Activated CD8-positive, alpha-beta memory T cell treated with anti-CD3 and anti-CD28 coated beads, Interleukin-2, amount 50 U/mL, for 48 hours (primary cell): Measurements from ENCODE around the gene FURIN.
"Not testable (repeated sequence)": the region's sequence is repeated elsewhere in the genome, so short reads cannot be mapped to it uniquely, and the experiment has no call there.

Experiments
- DNase-seq: peaks from one replicate; pipeline ENCODE4 v3.0.0-alpha.2; 2020

Gene FURIN

DNA sequence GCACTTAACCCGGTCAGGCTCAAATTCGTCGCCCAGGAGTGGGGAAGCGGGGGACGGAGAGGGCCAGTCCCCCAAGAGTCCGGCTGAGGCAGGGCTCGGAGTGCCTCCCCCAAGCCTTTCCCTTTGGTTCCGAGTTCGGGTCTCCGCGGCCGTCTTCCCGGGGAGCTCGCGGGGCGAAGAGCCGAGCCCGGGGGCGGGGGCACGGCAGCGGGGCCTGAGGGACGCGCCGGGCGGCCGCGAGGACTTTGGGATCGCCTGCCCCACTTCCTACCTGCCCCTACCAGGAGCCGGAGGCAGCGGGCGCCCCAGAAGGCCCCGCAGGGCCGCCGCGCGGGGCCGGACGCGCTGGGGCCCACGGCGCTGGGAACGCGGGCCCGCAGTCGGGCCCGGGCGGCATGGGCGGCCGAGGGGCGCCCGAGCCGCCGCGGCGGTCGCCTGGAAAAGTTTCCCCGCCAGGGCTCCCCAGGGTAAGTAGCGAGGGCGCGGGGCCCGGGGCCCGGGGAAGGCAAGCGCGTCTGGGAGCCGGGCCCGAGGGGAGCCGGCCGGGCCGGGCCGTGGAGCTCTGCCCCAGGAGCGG lies 2.8 kb downstream of the FURIN start:
- DNase-seq: no peak

DNA sequence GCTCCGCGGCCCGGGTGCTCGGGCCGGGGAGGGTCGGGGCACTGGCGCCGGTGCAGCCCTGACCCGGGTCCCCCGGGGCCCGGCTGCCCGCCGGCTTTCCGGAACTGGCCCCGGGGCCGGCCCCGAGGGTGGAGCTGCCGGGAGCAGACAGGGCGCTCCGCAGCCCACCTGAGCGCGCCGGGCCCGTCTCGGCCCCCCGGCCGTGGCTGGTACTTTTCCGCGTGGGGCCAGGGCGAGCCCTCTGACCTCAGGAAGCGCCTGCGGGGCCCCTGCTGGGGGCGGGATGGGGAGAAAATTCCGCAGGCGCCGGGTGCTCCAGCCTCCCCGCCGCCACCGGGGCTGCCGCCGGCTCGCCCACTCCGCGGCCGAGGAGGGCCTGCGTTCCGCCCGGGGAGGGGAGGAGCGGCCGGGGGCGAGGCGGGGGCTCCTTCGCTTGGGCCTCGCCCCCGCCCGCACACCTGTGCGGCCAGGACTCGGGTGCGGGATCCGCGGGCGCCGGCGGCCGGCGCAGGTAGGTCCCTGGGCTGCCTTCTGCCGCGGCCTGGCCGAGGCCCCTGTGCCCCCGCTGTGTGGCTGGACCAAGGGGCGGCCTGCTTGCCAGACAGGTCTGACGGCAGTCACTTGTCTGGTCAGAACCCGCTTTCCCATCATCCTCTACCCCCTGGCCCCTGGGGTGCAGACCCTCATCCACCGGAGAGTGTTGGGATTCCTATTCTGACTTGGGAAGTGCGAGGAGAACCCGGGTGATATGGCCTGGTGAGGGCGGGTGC lies 3.5 kb downstream of the FURIN start:
- no peak for DNase-seq

DNA sequence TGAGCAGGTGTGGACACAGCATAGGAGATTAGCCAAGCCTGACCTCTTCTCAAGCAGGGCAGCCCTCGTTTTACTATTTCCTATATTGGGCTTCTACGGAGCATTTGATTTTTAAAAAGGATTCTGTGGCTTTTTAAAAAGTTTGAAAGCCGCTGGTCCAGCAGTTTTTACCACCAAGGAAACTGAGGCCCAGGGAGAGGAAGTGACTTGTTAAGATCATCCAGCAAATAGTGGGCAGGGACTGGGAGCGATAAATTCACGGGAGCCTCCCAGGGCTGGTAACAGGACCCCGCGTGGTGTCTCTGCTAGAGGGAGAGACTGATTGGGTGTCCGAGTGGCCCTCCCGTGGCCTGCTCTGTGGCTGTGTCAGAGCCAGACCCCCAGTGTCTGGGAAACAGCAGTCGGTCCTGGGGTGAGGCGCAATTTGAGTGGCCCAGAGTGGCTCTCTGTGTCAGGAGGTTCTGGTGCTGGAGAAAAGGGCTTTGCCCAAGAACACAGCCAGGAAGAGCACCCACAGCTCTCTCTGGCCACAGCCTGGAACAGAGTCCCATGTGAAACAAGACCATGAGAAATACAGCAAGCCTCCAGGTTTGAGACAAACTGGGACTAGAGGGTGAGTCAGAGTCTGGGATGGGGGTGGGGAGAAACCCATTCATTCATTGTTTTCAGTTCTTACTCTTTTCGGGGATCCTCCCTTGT lies 4.2 kb downstream of the FURIN start:
- peak; percentile 85 for DNase-seq

DNA sequence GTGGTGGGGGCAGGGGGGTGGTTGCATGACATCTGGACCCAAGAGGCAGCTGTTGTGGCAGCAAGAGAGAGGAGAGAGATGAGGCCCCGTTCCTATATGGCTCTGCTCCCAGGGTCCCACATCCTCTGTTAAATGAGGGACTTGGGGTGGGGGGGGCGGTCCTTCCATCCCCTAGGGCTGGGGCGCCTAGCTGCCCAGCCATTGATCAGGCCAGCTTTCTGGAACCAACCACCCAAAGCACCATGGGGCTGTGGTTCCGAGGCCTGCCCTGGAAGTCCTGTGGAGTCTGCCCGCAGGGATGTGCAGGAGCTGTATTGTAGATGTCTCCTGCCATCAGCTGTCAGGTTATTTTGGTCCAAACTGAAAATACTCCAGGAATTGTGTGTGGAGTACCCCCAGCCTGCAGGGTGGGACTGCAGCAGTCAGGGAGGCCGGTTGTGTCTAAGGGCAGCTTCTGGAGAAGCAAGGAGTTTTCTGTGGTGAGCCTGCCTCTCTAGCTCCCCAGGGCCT lies 5.2 kb downstream of the FURIN start:
- DNase-seq: no peak

DNA sequence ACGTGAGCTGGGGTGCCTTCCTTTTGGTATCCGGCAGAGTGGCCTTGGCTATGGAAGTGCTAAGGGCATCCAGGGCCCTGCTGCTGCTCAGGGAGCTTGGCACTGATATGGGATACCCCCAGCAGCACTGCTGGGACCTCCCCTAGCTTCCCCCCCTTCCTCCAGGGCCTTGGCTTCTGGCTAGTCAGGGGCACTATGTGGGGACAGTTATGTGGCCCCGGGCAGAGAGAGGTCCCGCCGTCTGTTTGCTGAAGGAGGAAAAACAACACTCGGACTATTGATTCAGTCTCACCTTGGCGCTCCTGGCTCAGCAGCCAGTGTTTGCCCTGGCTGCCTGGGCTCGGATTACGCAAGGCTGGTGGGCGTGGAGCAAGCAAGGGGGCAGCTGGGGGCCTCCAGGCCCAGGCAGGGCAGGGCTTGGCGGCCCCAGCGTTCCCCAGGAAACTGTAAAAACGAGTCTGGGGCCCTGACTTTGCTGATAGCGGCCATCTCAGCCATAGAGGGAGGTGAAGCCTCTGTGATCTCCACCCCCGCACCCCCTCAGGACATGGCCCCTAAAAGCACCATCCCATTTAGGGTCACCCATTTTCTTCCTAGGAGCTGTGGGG lies 5.7 kb downstream of the FURIN start:
- DNase-seq: no peak

DNA sequence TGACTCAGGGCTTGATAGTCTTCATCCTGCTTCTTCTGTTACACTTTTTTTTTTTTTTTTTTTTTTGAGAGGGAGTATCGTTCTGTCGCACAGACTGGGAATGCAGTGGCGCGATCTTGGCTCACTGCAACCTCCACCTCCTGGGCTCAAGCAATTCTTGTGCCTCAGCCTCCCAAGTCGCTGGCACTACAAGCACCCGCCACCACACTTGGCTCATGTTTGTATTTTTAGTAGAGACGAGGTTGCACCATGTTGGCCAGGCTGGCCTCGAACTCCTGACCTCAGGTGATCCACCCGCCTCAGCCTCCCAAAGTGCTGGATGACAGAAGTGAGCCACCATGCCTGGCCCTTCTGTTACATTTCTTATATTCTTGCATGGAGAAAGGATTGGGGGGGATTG lies 6.6 kb downstream of the FURIN start:
- not testable (repeated sequence) for DNase-seq

DNA sequence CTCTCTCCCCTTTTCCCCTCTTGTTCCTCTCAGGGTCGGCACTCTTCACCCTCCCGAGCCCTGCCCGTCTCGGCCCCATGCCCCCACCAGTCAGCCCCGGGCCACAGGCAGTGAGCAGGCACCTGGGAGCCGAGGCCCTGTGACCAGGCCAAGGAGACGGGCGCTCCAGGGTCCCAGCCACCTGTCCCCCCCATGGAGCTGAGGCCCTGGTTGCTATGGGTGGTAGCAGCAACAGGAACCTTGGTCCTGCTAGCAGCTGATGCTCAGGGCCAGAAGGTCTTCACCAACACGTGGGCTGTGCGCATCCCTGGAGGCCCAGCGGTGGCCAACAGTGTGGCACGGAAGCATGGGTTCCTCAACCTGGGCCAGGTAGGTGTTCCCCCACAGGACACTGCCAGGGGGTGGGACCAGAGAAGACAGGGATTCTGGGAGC lies 7.2 kb downstream of the FURIN start:
- no peak for DNase-seq

DNA sequence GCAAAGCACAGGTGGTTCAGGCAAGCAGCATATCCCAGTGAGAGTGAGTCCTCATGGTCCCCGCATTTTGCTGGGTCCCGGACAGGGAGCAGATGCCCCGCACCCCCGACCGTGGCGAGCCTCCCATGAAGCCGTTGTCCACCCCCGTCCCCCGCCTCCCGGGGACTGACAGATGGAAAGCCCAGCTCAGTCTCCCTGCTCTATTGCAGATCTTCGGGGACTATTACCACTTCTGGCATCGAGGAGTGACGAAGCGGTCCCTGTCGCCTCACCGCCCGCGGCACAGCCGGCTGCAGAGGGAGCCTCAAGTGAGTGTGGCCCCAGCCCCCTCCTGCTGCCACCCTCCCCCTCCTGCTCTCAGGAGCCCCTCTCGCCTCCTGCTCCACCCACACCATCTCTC lies 7.7 kb downstream of the FURIN start:
- DNase-seq: no peak

DNA sequence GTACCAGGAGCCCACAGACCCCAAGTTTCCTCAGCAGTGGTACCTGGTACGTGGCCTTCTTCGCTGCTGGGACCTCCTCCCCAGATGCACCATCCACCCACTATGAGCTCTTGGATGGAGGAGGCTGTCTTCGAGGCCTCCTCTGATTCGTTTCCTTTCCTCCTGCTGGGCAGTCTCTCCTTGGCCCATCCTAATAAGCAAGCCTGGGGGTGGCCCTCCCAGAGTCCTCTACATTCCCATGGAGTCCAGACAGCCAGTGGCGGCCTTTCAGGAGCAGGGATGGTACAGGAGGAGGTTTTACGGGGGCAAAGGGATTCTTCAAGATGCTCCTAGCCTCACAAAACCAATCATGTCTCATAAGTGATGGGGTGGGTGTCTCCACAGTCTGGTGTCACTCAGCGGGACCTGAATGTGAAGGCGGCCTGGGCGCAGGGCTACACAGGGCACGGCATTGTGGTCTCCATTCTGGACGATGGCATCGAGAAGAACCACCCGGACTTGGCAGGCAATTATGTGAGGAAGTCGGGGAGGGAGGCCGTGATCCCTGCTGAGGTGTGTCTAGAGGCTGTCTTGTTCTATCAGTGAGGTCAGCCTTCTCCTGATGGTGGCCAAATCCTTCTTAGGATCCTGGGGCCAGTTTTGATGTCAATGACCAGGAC lies 8.3 kb downstream of the FURIN start:
- no peak for DNase-seq

DNA sequence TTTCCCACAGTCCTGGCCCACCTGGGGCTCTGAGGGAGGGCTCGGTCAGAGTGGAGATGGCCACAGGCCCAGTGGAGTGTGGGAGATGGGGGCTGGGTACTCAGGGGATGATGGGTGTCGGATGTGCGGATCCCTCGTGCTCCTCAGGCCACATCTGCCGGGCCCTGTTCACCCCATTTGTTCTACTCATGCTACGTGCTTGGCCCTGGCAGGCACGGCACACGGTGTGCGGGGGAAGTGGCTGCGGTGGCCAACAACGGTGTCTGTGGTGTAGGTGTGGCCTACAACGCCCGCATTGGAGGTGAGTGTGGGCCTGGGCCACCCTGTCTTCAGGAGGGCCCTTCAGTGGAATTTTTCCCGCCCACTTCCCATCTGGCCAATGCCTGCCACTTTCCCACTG lies 8.9 kb downstream of the FURIN start:
- DNase-seq: no peak

DNA sequence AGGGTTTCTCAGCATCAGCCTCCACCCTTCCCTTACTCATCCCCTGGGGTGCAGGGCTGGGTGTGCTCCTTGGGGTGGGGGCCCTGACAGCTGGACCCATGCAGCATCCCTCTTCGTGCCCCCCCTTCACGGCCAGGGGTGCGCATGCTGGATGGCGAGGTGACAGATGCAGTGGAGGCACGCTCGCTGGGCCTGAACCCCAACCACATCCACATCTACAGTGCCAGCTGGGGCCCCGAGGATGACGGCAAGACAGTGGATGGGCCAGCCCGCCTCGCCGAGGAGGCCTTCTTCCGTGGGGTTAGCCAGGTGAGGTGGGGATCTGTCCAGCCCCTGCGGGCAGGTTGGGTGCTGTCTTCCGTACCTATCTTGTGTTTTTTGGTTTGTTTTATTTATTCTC lies 9.6 kb downstream of the FURIN start:
- no peak for DNase-seq

DNA sequence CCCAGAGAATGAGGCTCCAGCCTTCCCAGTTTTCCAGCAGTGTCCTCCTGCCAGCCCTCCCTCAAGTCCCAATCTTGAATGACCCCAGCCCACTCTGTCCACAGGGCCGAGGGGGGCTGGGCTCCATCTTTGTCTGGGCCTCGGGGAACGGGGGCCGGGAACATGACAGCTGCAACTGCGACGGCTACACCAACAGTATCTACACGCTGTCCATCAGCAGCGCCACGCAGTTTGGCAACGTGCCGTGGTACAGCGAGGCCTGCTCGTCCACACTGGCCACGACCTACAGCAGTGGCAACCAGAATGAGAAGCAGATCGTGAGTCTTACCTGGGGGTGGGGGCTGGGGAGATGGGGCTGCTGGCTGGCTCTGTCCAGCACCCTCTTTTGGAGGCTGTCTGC lies 10.3 kb downstream of the FURIN start:
- DNase-seq: no peak

DNA sequence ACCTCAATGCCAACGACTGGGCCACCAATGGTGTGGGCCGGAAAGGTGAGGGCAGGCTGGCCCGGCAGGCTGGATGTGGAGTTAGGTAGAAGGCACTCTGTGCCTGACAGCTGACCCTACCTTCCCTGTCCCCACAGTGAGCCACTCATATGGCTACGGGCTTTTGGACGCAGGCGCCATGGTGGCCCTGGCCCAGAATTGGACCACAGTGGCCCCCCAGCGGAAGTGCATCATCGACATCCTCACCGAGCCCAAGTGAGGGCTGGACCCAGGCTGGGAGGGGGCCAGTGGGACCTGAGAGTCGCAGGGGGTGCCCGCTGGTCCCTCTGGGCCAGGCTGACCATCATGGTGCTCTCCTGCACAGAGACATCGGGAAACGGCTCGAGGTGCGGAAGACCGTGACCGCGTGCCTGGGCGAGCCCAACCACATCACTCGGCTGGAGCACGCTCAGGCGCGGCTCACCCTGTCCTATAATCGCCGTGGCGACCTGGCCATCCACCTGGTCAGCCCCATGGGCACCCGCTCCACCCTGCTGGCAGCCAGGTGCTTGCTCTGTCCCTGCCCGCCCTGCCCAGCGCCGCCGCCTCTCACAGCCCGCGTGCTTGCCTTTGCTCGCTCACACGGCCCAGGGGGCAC lies 11.5 kb downstream of the FURIN start:
- DNase-seq: no peak

DNA sequence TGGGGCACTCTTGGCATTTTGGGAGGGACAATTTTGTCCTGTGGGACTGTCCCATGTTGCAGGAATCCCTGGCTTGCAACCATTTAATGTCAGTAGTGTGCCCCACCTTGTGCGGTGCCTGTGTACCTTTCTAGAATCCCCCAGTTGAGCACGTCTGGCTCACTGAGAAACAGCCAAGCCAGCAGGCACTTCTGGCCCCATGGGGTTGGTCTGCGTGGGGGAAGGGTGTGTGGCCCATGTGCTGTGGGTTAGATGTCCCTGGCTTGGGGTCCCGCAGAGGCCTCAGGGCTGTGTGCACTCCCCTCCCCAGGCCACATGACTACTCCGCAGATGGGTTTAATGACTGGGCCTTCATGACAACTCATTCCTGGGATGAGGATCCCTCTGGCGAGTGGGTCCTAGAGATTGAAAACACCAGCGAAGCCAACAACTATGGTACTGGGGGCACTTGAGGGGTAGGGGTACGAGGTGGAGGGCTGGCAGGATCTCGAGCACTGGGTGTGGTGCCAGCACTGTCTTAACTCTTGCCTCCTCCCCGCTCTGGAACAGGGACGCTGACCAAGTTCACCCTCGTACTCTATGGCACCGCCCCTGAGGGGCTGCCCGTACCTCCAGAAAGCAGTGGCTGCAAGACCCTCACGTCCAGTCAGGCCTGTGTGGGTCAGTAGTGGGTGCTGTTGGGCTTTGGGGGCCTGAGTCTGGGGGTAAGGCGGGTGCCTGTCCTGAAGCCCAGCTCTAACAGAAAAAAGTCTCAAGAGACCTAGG lies 12.2 kb downstream of the FURIN start:
- DNase-seq: no peak

DNA sequence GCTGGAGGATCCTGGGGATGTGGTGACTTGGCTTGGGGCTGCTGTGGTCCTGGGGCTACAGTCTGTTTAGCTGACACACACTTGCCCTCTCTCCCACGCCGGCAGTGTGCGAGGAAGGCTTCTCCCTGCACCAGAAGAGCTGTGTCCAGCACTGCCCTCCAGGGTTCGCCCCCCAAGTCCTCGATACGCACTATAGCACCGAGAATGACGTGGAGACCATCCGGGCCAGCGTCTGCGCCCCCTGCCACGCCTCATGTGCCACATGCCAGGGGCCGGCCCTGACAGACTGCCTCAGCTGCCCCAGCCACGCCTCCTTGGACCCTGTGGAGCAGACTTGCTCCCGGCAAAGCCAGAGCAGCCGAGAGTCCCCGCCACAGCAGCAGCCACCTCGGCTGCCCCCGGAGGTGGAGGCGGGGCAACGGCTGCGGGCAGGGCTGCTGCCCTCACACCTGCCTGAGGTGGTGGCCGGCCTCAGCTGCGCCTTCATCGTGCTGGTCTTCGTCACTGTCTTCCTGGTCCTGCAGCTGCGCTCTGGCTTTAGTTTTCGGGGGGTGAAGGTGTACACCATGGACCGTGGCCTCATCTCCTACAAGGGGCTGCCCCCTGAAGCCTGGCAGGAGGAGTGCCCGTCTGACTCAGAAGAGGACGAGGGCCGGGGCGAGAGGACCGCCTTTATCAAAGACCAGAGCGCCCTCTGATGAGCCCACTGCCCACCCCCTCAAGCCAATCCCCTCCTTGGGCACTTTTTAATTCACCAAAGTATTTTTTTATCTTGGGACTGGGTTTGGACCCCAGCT lies 13.0 kb downstream of the FURIN start:
- DNase-seq: no peak

DNA sequence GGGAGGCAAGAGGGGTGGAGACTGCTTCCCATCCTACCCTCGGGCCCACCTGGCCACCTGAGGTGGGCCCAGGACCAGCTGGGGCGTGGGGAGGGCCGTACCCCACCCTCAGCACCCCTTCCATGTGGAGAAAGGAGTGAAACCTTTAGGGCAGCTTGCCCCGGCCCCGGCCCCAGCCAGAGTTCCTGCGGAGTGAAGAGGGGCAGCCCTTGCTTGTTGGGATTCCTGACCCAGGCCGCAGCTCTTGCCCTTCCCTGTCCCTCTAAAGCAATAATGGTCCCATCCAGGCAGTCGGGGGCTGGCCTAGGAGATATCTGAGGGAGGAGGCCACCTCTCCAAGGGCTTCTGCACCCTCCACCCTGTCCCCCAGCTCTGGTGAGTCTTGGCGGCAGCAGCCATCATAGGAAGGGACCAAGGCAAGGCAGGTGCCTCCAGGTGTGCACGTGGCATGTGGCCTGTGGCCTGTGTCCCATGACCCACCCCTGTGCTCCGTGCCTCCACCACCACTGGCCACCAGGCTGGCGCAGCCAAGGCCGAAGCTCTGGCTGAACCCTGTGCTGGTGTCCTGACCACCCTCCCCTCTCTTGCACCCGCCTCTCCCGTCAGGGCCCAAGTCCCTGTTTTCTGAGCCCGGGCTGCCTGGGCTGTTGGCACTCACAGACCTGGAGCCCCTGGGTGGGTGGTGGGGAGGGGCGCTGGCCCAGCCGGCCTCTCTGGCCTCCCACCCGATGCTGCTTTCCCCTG lies 13.8 kb downstream of the FURIN start:
- no peak for DNase-seq

DNA sequence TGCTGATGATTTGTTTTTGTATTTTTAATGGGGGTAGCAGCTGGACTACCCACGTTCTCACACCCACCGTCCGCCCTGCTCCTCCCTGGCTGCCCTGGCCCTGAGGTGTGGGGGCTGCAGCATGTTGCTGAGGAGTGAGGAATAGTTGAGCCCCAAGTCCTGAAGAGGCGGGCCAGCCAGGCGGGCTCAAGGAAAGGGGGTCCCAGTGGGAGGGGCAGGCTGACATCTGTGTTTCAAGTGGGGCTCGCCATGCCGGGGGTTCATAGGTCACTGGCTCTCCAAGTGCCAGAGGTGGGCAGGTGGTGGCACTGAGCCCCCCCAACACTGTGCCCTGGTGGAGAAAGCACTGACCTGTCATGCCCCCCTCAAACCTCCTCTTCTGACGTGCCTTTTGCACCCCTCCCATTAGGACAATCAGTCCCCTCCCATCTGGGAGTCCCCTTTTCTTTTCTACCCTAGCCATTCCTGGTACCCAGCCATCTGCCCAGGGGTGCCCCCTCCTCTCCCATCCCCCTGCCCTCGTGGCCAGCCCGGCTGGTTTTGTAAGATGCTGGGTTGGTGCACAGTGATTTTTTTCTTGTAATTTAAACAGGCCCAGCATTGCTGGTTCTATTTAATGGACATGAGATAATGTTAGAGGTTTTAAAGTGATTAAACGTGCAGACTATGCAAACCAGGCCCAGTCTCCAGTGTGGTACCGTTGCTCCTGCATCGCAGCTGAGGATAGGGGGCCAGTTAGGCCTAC lies 14.6 kb downstream of the FURIN start:
- DNase-seq: no peak

DNA sequence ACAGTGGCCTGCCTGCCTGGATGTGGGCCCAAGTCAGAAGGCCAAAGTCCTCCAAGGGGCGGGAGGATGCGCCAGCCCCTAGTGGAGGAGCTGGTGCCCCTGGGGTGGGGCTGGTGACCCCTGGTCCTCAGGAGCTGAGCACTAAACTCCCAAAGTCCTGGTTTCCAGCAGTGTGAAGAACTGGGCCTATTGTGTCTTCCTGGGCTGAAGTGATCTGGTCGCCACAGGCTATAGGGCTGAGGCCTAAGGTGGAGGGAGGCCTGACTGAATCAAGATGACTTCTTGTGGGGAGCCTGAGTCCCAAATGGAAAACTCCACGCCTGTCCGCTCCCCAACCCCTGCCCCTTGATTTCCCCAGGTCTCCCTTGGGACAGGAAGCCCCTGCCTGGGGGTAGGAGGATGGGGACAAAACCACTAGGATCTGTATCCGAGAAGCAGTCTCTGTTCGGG lies 15.2 kb downstream of the FURIN start:
- DNase-seq: no peak

DNA sequence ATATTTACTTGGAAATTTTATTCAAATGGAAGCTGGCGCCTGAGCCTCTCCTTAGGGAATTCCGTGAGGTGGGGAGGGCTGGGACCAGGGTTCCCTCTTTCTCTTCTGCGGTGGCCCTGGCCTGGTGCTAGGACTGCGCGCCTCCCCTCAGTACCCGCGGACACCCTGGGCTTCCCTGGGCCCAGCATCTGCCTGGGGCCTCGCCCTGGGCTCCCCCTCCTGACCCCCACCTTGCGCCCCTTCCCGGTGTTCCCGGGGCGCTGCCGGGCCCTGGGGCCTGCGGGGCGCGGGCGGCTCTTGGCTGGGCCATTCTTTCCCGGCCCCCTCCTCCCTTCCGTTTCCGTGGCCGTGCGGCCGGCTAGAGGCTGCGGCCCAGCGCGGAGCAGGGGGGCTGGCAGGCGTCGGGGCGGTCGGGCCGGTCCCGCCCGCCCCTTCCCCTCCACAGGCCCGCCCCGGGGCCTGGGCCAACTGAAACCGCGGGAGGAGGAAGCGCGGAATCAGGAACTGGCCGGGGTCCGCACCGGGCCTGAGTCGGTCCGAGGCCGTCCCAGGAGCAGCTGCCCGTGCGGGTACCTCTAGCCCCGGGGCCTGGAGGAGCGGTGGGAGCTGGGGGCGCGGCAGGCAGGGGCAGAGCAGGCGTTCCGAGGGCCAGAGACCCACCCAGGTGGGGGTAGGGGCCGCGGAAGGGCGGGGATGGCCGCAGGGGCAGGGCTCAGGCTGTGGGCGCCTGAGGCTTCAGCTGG lies 15.8 kb downstream of the FURIN start, which contains the start of gene FES:
TSS of gene FES (plus strand) at position 529 of the 743 bp plus-strand sequence. CDS start 542 bp downstream, outside the sequence.
- no peak for DNase-seq
